PC-9 (cell line): Measurements from ENCODE around the gene BACH1. TPM values are rescaled to one million over a fixed set of nuclear protein-coding genes. Genes with fewer than 3 reads are reported as not detected.

Experiments used
- BruUV-seq: library from RNA; stranded (reverse); fragments of 400-500 nt; replicated peaks from 2 replicates; lab custom pipeline; 2021; lab: Mats Ljungman, UMichigan
- CTCF ChIA-PET: fragments of 300-600 bp; sonication (Branson Sonifier 250); formaldehyde crosslinking; loops from one replicate; lab custom pipeline; 2022; ENCODE audit warnings: antibody characterized with exemption; lab: Charles Lee
- POLR2A ChIA-PET: fragments of 300-600 bp; sonication (Branson Sonifier 250); formaldehyde crosslinking; loops from one replicate; lab custom pipeline; 2022; ENCODE audit warnings: antibody characterized with exemption; ENCODE audit not compliant: unreplicated experiment; lab: Charles Lee
- DNase-seq, 2 experiments: peaks; one replicate each; pipeline versions ENCODE4 v3.0.0 to v3.0.0-alpha.2; 2015 to 2022; ENCODE audit warnings: mixed read lengths in 1 of 2
- H2AFZ ChIP-seq: fragments of 200-600 bp; sonication (generic); 2 replicates; pipeline ENCODE4 v1.8.1; 2017; ENCODE audit warnings: antibody characterized with exemption
- H3F3A ChIP-seq: fragments of 200-600 bp; sonication (generic); 2 replicates; pipeline ENCODE4 v1.8.1; 2017; ENCODE audit warnings: antibody characterized with exemption, mild to moderate bottlenecking, low read depth; ENCODE audit not compliant: insufficient read depth
- H3K27ac ChIP-seq: fragments of 200-600 bp; sonication (generic); 2 replicates; pipeline ENCODE4 v1.6.1; 2016; ENCODE audit warnings: mixed run types
- H3K27me3 ChIP-seq: fragments of 200-600 bp; sonication (generic); 2 replicates; pipeline ENCODE4 v1.6.1; 2016; ENCODE audit warnings: low read depth, mixed run types; ENCODE audit not compliant: insufficient read depth
- H3K36me3 ChIP-seq: fragments of 200-600 bp; sonication (generic); 2 replicates; pipeline ENCODE4 v1.6.1; 2016; ENCODE audit warnings: low read depth, mixed run types
- H3K4me1 ChIP-seq: fragments of 200-600 bp; sonication (generic); replicated peaks from 2 replicates; pipeline ENCODE4 v1.6.1; 2016; ENCODE audit warnings: mixed run types; ENCODE audit not compliant: insufficient read depth
- H3K4me2 ChIP-seq: fragments of 200-600 bp; sonication (generic); 2 replicates; pipeline ENCODE4 v1.6.1; 2017; ENCODE audit warnings: mixed run types
- H3K4me3 ChIP-seq: fragments of 200-600 bp; sonication (generic); 2 replicates; pipeline ENCODE4 v1.6.1; 2016; ENCODE audit warnings: mixed run types
- H3K79me2 ChIP-seq: fragments of 200-600 bp; sonication (generic); 2 replicates; pipeline ENCODE4 v1.6.1; 2017; ENCODE audit warnings: low read depth, mixed run types
- H3K9me2 ChIP-seq: fragments of 200-600 bp; sonication (generic); 2 replicates; pipeline ENCODE4 v1.8.1; 2017; ENCODE audit warnings: mild to moderate bottlenecking; ENCODE audit not compliant: insufficient read depth
- H3K9me3 ChIP-seq: fragments of 200-600 bp; sonication (generic); 2 replicates; pipeline ENCODE4 v1.8.1; 2016; ENCODE audit warnings: low read depth; ENCODE audit not compliant: insufficient read depth
- H4K20me1 ChIP-seq: fragments of 200-600 bp; sonication (generic); 2 replicates; pipeline ENCODE4 v1.8.1; 2017; ENCODE audit not compliant: insufficient read depth
- EZH2 ChIP-seq: fragments of 200-600 bp; sonication (generic); IDR thresholded peaks from 2 replicates; pipeline ENCODE4 v1.8.0; 2017; ENCODE audit warnings: antibody characterized with exemption, low read depth
- intact Hi-C: fragments of 100-400 bp; cut with micrococcal nuclease; formaldehyde crosslinking; loops from one replicate; pipeline ENCODE4 v1.10.0; 2022; ENCODE audit not compliant: unreplicated experiment
- total RNA-seq: library from RNA; stranded (reverse); gene quantifications from 2 replicates; pipeline ENCODE4 v1.2.3, GENCODE V29; 2021
- TF ChIP-seq, protein P1 (sequence below): fragments of 200-600 bp; sonication (generic); conservative IDR thresholded peaks from 2 replicates; pipeline ENCODE4 v1.6.1; 2017; ENCODE audit warnings: mixed run types, antibody characterized with exemption, mild to moderate bottlenecking, moderate library complexity

Gene BACH1
- total RNA-seq, 1 experiment from 2014 or later, result 39.9 TPM

GRCh38 chr21:29347274-29347681 lies 48.6 kb downstream of the BACH1 start:
- Histone ChIP-seq H3K9me3 (no peaks in the 10 kb centered on the region), H3K79me2 (peaks cover 22% of the 10 kb centered on the region; the same call in 1 of the 2 replicates), H3K27ac (peak overlapping the region; percentile 23; the same call in 1 of the 2 replicates), H3K4me3 (no peak overlapping the region), H4K20me1 (no peaks in the 10 kb centered on the region), H3K9me2 (no peaks in the 10 kb centered on the region), H3K36me3 (peaks cover 5% of the 10 kb centered on the region; the same call in 1 of the 2 replicates), H3K4me2 (no peak overlapping the region), H3F3A (peaks cover 19% of the 10 kb centered on the region; the same call in 1 of the 2 replicates), H2AFZ (no peak overlapping the region), H3K27me3 (no peaks in the 10 kb centered on the region), H3K4me1 (0 out of 2 replicates have a peak, but pooled peaks cover 5% of the 10 kb centered on the region)
- ChIA-PET CTCF (interaction anchor here (0.6 kb wide), 1 partner anchor 260 kb away, joined by 4 read pairs; no protein-coding TSS in a partner anchor), POLR2A (no interaction called here)
- BruUV-seq, result no TSS peak
- no peak for DNase-seq
- intact Hi-C loops, result no loop called here
- TF ChIP-seq, protein P1, sequence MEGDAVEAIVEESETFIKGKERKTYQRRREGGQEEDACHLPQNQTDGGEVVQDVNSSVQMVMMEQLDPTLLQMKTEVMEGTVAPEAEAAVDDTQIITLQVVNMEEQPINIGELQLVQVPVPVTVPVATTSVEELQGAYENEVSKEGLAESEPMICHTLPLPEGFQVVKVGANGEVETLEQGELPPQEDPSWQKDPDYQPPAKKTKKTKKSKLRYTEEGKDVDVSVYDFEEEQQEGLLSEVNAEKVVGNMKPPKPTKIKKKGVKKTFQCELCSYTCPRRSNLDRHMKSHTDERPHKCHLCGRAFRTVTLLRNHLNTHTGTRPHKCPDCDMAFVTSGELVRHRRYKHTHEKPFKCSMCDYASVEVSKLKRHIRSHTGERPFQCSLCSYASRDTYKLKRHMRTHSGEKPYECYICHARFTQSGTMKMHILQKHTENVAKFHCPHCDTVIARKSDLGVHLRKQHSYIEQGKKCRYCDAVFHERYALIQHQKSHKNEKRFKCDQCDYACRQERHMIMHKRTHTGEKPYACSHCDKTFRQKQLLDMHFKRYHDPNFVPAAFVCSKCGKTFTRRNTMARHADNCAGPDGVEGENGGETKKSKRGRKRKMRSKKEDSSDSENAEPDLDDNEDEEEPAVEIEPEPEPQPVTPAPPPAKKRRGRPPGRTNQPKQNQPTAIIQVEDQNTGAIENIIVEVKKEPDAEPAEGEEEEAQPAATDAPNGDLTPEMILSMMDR, result no peak
- TF ChIP-seq EZH2, result no peak

DNA sequence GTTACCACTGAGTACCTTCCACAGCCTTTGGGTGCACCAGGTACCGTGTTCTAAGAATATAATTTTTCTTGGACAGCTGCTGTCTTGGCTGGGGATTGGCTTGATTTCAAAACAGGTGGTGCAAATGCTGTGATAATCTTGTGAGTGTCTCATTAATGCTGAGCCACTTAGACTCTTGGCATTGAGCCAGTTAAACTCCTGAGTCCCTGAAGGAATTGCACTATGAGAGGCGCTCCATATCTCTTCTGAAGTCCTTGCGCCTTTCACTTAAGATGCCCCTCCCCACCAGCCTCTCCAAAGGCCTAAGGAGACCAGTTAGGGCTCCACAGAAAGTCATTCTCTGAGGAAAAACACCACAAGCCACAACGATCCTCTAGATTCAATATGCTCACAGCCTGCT lies 51.0 kb downstream of the BACH1 start:
- ChIA-PET POLR2A (no interaction called here), CTCF (interaction anchor here (0.5 kb wide), 1 partner anchor 258 kb away, joined by 5 read pairs; no protein-coding TSS in a partner anchor)
- TF ChIP-seq, protein P1, result no peak
- no peak for TF ChIP-seq EZH2
- Histone ChIP-seq H3K4me2 (no peak overlapping the region), H3K27ac (no peak overlapping the region), H4K20me1 (no peaks in the 10 kb centered on the region), H3K4me1 (0 out of 2 replicates have a peak, but pooled peaks cover 5% of the 10 kb centered on the region), H2AFZ (no peak overlapping the region), H3K27me3 (no peaks in the 10 kb centered on the region), H3K36me3 (peaks cover 4% of the 10 kb centered on the region; the same call in 1 of the 2 replicates), H3K9me3 (no peaks in the 10 kb centered on the region), H3K79me2 (peaks cover 9% of the 10 kb centered on the region; the same call in 1 of the 2 replicates), H3K4me3 (no peak overlapping the region), H3K9me2 (no peaks in the 10 kb centered on the region), H3F3A (peaks cover 14% of the 10 kb centered on the region; the same call in 1 of the 2 replicates)
- intact Hi-C loops, result no loop called here
- no TSS peak for BruUV-seq
- DNase-seq, result no peak

DNA sequence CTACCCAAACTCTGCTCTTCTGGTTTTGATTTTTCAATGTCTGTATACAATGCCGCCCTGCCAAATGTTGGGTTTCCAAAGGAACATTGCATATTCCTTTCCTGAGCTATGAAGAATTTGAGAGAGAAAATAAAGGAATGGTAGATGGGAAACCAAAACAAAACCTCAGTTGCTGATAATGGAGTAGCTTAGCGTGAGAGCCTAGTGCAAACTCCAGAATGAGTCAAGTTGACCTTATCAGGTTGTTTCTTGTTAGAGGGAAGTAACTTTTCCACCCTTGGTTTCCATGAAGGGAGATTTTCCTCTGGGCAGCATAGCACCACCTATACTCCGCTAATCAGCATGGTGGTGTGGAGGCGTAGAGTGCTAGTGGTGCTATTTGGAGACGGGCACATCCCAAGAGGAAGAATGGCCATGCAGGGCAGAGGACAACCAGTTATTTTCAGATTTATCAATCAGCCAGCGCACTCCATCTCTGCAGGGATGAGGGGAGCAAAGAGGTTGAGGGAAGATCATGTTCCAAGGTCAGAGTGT lies 51.6 kb downstream of the BACH1 start:
- no peaks in the 10 kb centered on the region for H3K9me2 ChIP-seq
- H3K9me3 ChIP-seq, result no peaks in the 10 kb centered on the region
- no peak overlapping the region for H3K4me3 ChIP-seq
- H3K27me3 ChIP-seq, result no peaks in the 10 kb centered on the region
- H3K27ac ChIP-seq, result no peak overlapping the region
- BruUV-seq, result no TSS peak
- peaks cover 9% of the 10 kb centered on the region; the same call in 1 of the 2 replicates for H3K79me2 ChIP-seq
- no peak overlapping the region for H3K4me2 ChIP-seq
- no peak overlapping the region for H2AFZ ChIP-seq
- no peaks in the 10 kb centered on the region for H3K36me3 ChIP-seq
- CTCF ChIA-PET, result interaction anchor here (0.5 kb wide), 1 partner anchor 259 kb away, joined by 5 read pairs; no protein-coding TSS in a partner anchor
- H4K20me1 ChIP-seq, result no peaks in the 10 kb centered on the region
- peaks cover 14% of the 10 kb centered on the region; the same call in 1 of the 2 replicates for H3F3A ChIP-seq
- no peak for TF ChIP-seq EZH2
- TF ChIP-seq, protein P1, result no peak
- intact Hi-C loops, result no loop called here
- no peak for DNase-seq
- 0 out of 2 replicates have a peak, but pooled peaks cover 5% of the 10 kb centered on the region for H3K4me1 ChIP-seq
- POLR2A ChIA-PET, result no interaction called here
